ENCODE measurements around the gene DGKB.

DGKB gene

GRCh38 chr7:14446829-14447228, 455.7 kb downstream of the DGKB start:
- Mint-ChIP-seq H3K9me3 (no peaks in the 10 kb centered on the region), H3K4me3 (no peak overlapping the region), H3K27me3 (no peaks in the 10 kb centered on the region), H3K4me1 (ENCODE audit: low read depth) (peaks cover 9% of the 10 kb centered on the region), H3K36me3 (ENCODE audit: low read depth) (no peaks in the 10 kb centered on the region), H3K27ac (no peak overlapping the region)

GRCh38 chr7:14446219-14446618, 456.3 kb downstream of the DGKB start:
- H3K27ac Mint-ChIP-seq: no peak overlapping the region
- no peaks in the 10 kb centered on the region for H3K9me3 Mint-ChIP-seq
- H3K4me3 Mint-ChIP-seq: no peak overlapping the region
- H3K27me3 Mint-ChIP-seq: no peaks in the 10 kb centered on the region
- H3K36me3 Mint-ChIP-seq (ENCODE audit: low read depth): no peaks in the 10 kb centered on the region
- peaks cover 9% of the 10 kb centered on the region for H3K4me1 Mint-ChIP-seq (ENCODE audit: low read depth)

- no peak overlapping the region for H3K27ac Mint-ChIP-seq
- H3K9me3 Mint-ChIP-seq: no peaks in the 10 kb centered on the region
- no peak overlapping the region for H3K4me3 Mint-ChIP-seq
- no peaks in the 10 kb centered on the region for H3K4me1 Mint-ChIP-seq (ENCODE audit: low read depth)
- H3K27me3 Mint-ChIP-seq: no peaks in the 10 kb centered on the region
- H3K36me3 Mint-ChIP-seq (ENCODE audit: low read depth): no peaks in the 10 kb centered on the region
Observed at GRCh38 chr7:14438366-14438765, 464.2 kb downstream of the DGKB start.

GRCh38 chr7:14436878-14437277, 465.7 kb downstream of the DGKB start:
- Mint-ChIP-seq H3K9me3 (no peaks in the 10 kb centered on the region), H3K4me3 (no peak overlapping the region), H3K27ac (no peak overlapping the region), H3K36me3 (ENCODE audit: low read depth) (no peaks in the 10 kb centered on the region), H3K27me3 (no peaks in the 10 kb centered on the region), H3K4me1 (ENCODE audit: low read depth) (no peaks in the 10 kb centered on the region)

GRCh38 chr7:14432924-14433323, 469.6 kb downstream of the DGKB start:
- Mint-ChIP-seq H3K4me3 (no peak overlapping the region), H3K4me1 (ENCODE audit: low read depth) (no peaks in the 10 kb centered on the region)

GRCh38 chr7:14430926-14431325, 471.6 kb downstream of the DGKB start:
- Mint-ChIP-seq H3K27me3 (no peaks in the 10 kb centered on the region), H3K4me3 (no peak overlapping the region), H3K27ac (no peak overlapping the region), H3K4me1 (ENCODE audit: low read depth) (no peaks in the 10 kb centered on the region), H3K36me3 (ENCODE audit: low read depth) (no peaks in the 10 kb centered on the region), H3K9me3 (no peaks in the 10 kb centered on the region)

More at GRCh38 chr7:14432924-14433323, 469.6 kb downstream of the DGKB start:
- H3K27ac Mint-ChIP-seq: no peak overlapping the region
- no peaks in the 10 kb centered on the region for H3K36me3 Mint-ChIP-seq (ENCODE audit: low read depth)
- H3K27me3 Mint-ChIP-seq: no peaks in the 10 kb centered on the region
- H3K9me3 Mint-ChIP-seq: no peaks in the 10 kb centered on the region

- H3K9me3 Mint-ChIP-seq: no peaks in the 10 kb centered on the region
- no peaks in the 10 kb centered on the region for H3K4me1 Mint-ChIP-seq (ENCODE audit: low read depth)
- no peak overlapping the region for H3K27ac Mint-ChIP-seq
- no peak overlapping the region for H3K4me3 Mint-ChIP-seq
- H3K36me3 Mint-ChIP-seq (ENCODE audit: low read depth): no peaks in the 10 kb centered on the region
- no peaks in the 10 kb centered on the region for H3K27me3 Mint-ChIP-seq
Observed at GRCh38 chr7:14425559-14425958, 477.0 kb downstream of the DGKB start.

- Mint-ChIP-seq H3K27me3 (no peaks in the 10 kb centered on the region), H3K27ac (no peak overlapping the region), H3K9me3 (no peaks in the 10 kb centered on the region), H3K36me3 (ENCODE audit: low read depth) (no peaks in the 10 kb centered on the region), H3K4me3 (no peak overlapping the region), H3K4me1 (ENCODE audit: low read depth) (no peaks in the 10 kb centered on the region)
Observed at GRCh38 chr7:14424675-14425074, 477.9 kb downstream of the DGKB start.

GRCh38 chr7:14420768-14421167, 481.8 kb downstream of the DGKB start:
- no peaks in the 10 kb centered on the region for H3K36me3 Mint-ChIP-seq (ENCODE audit: low read depth)
- H3K27ac Mint-ChIP-seq: no peak overlapping the region
- no peaks in the 10 kb centered on the region for H3K9me3 Mint-ChIP-seq
- no peaks in the 10 kb centered on the region for H3K27me3 Mint-ChIP-seq
- H3K4me3 Mint-ChIP-seq: no peak overlapping the region
- H3K4me1 Mint-ChIP-seq (ENCODE audit: low read depth): no peaks in the 10 kb centered on the region

- no peaks in the 10 kb centered on the region for H3K9me3 Mint-ChIP-seq
- H3K27ac Mint-ChIP-seq: no peak overlapping the region
- H3K36me3 Mint-ChIP-seq (ENCODE audit: low read depth): no peaks in the 10 kb centered on the region
- no peaks in the 10 kb centered on the region for H3K27me3 Mint-ChIP-seq
- no peaks in the 10 kb centered on the region for H3K4me1 Mint-ChIP-seq (ENCODE audit: low read depth)
- H3K4me3 Mint-ChIP-seq: no peak overlapping the region
Observed at GRCh38 chr7:14419531-14419930, 483.0 kb downstream of the DGKB start.

GRCh38 chr7:14418633-14419032, 483.9 kb downstream of the DGKB start:
- H3K27ac Mint-ChIP-seq: no peak overlapping the region
- H3K4me1 Mint-ChIP-seq (ENCODE audit: low read depth): no peaks in the 10 kb centered on the region
- H3K9me3 Mint-ChIP-seq: no peaks in the 10 kb centered on the region
- H3K4me3 Mint-ChIP-seq: no peak overlapping the region
- H3K27me3 Mint-ChIP-seq: no peaks in the 10 kb centered on the region
- no peaks in the 10 kb centered on the region for H3K36me3 Mint-ChIP-seq (ENCODE audit: low read depth)

- H3K4me1 Mint-ChIP-seq (ENCODE audit: low read depth): no peaks in the 10 kb centered on the region
- no peaks in the 10 kb centered on the region for H3K27me3 Mint-ChIP-seq
- H3K27ac Mint-ChIP-seq: no peak overlapping the region
- H3K9me3 Mint-ChIP-seq: no peaks in the 10 kb centered on the region
- H3K36me3 Mint-ChIP-seq (ENCODE audit: low read depth): no peaks in the 10 kb centered on the region
- no peak overlapping the region for H3K4me3 Mint-ChIP-seq
Observed at GRCh38 chr7:14414274-14414986, 488.1 kb downstream of the DGKB start.

GRCh38 chr7:14407246-14408015, 495.1 kb downstream of the DGKB start:
- Mint-ChIP-seq H3K9me3 (no peaks in the 10 kb centered on the region), H3K4me3 (no peak overlapping the region)

GRCh38 chr7:14403587-14403986, 499.0 kb downstream of the DGKB start:
- Mint-ChIP-seq H3K27ac (no peak overlapping the region), H3K36me3 (ENCODE audit: low read depth) (no peaks in the 10 kb centered on the region), H3K4me3 (no peak overlapping the region), H3K27me3 (no peaks in the 10 kb centered on the region), H3K9me3 (peaks cover 3% of the 10 kb centered on the region), H3K4me1 (ENCODE audit: low read depth) (no peaks in the 10 kb centered on the region)

More at GRCh38 chr7:14407246-14408015, 495.1 kb downstream of the DGKB start:
- Mint-ChIP-seq H3K27ac (no peak overlapping the region), H3K4me1 (ENCODE audit: low read depth) (no peaks in the 10 kb centered on the region), H3K27me3 (no peaks in the 10 kb centered on the region), H3K36me3 (ENCODE audit: low read depth) (no peaks in the 10 kb centered on the region)

GRCh38 chr7:14400271-14400670, 502.3 kb downstream of the DGKB start:
- Mint-ChIP-seq H3K36me3 (ENCODE audit: low read depth) (no peaks in the 10 kb centered on the region), H3K27me3 (no peaks in the 10 kb centered on the region), H3K4me1 (ENCODE audit: low read depth) (no peaks in the 10 kb centered on the region), H3K27ac (no peak overlapping the region), H3K9me3 (peaks cover 4% of the 10 kb centered on the region), H3K4me3 (no peak overlapping the region)
